HepG2 (cell line): ENCODE data around the gene ULK3. TPM values are rescaled to one million over a fixed set of nuclear protein-coding genes. Genes with fewer than 3 reads are reported as not detected.
A peak's percentile ranks its signal among the peaks of the same experiment; 100 is the strongest.

ENCODE experiments used
- DMTF1 ChIP-seq: sonication (generic); formaldehyde crosslinking; IDR thresholded peaks from 2 replicates; pipeline ENCODE4 v1.4.0; 2020; ENCODE audit warnings: mild to moderate bottlenecking, missing genetic modification reagents
- EEA1 ChIP-seq: sonication (generic); formaldehyde crosslinking; IDR thresholded peaks from 2 replicates; pipeline ENCODE4 v1.5.1; 2020; ENCODE audit warnings: mild to moderate bottlenecking, missing genetic modification reagents, borderline replicate concordance
- HINFP ChIP-seq: sonication (generic); formaldehyde crosslinking; IDR thresholded peaks from 2 replicates; pipeline ENCODE4 v1.4.0; 2020; ENCODE audit warnings: low read depth, mild to moderate bottlenecking, missing genetic modification reagents
- HOXA9 ChIP-seq: sonication (generic); formaldehyde crosslinking; IDR thresholded peaks from 2 replicates; pipeline ENCODE4 v1.8.1; 2022; ENCODE audit warnings: missing genetic modification reagents, mild to moderate bottlenecking, moderate library complexity, borderline replicate concordance
- MEF2D ChIP-seq: sonication (generic); formaldehyde crosslinking; IDR thresholded peaks from 2 replicates; pipeline ENCODE4 v1.5.1; 2020; ENCODE audit warnings: mild to moderate bottlenecking, missing genetic modification reagents
- NR1H2 ChIP-seq: sonication (generic); formaldehyde crosslinking; IDR thresholded peaks from 2 replicates; pipeline ENCODE4 v1.8.1; 2022; ENCODE audit warnings: low read depth, missing genetic modification reagents, borderline replicate concordance
- POLR2A ChIP-seq, 2 experiments: IDR thresholded peaks; 2 replicates each; pipeline ENCODE4 v1.6.1; 2011; ENCODE audit warnings: low read depth in 2 of 2, low read length in 2 of 2, mild to moderate bottlenecking in 1 of 2, moderate library complexity in 1 of 2; ENCODE audit not compliant: insufficient read depth in 1 of 2
- SIN3A ChIP-seq: IDR thresholded peaks from 2 replicates; pipeline ENCODE4 v1.6.1; 2011; ENCODE audit warnings: low read depth, mild to moderate bottlenecking, control low read depth, low read length, borderline replicate concordance
- SMC3 ChIP-seq: IDR thresholded peaks from 2 replicates; pipeline ENCODE4 v1.6.1; 2011; ENCODE audit warnings: low read length, improper control_type of control experiment
- SRSF4 ChIP-seq: fragments of 200-400 bp; formaldehyde crosslinking; IDR thresholded peaks from one replicate; pipeline ENCODE4 v1.6.1; 2018; ENCODE audit warnings: mild to moderate bottlenecking, low read depth, low read length, moderate library complexity; ENCODE audit not compliant: poor library complexity, severe bottlenecking
- STAT6 ChIP-seq: sonication (generic); formaldehyde crosslinking; IDR thresholded peaks from 2 replicates; pipeline ENCODE4 v1.4.0; 2020; ENCODE audit warnings: missing genetic modification reagents, mild to moderate bottlenecking, borderline replicate concordance
- TRIM22 ChIP-seq: fragments of 450-650 bp; IDR thresholded peaks from 2 replicates; pipeline ENCODE4 v1.6.1; 2017
- XBP1 ChIP-seq: sonication (generic); formaldehyde crosslinking; IDR thresholded peaks from 2 replicates; pipeline ENCODE4 v1.5.0; 2020; ENCODE audit warnings: missing genetic modification reagents
- ZBTB49 ChIP-seq: sonication (generic); formaldehyde crosslinking; IDR thresholded peaks from 2 replicates; pipeline ENCODE4 v1.4.0; 2020; ENCODE audit warnings: missing genetic modification reagents, borderline replicate concordance
- ZKSCAN5 ChIP-seq: sonication (generic); formaldehyde crosslinking; IDR thresholded peaks from 2 replicates; pipeline ENCODE4 v1.5.1; 2020; ENCODE audit warnings: mild to moderate bottlenecking, missing genetic modification reagents
- ZNF451 ChIP-seq: sonication (generic); formaldehyde crosslinking; IDR thresholded peaks from 2 replicates; pipeline ENCODE4 v1.5.0; 2020; ENCODE audit warnings: mild to moderate bottlenecking, missing genetic modification reagents
- ZNF547 ChIP-seq: sonication (generic); formaldehyde crosslinking; IDR thresholded peaks from 2 replicates; pipeline ENCODE4 v1.5.1; 2020; ENCODE audit warnings: mild to moderate bottlenecking, missing genetic modification reagents
- ZNF563 ChIP-seq: sonication (generic); formaldehyde crosslinking; IDR thresholded peaks from 2 replicates; pipeline ENCODE4 v1.8.0; 2022; ENCODE audit warnings: mild to moderate bottlenecking, moderate library complexity, missing genetic modification reagents
- ZNF567 ChIP-seq: sonication (generic); formaldehyde crosslinking; IDR thresholded peaks from 2 replicates; pipeline ENCODE4 v1.8.1; 2023; ENCODE audit warnings: mild to moderate bottlenecking, missing genetic modification reagents, borderline replicate concordance
- polyA plus RNA-seq, 8 experiments: library from polyadenylated mRNA; depleted of rRNA in 3 of 8; stranded (reverse) in 7 of 8; unstranded in 1 of 8; fragments of >200 nt; fragmentation: Illumina TruSeq in 4 of 8; extraction: Trizol in 4 of 8; gene quantifications; 2 replicates each; pipeline versions ENCODE4 v1.2.1 to v1.2.3, GENCODE V29; 2011 to 2016; ENCODE audit warnings: low read depth in 4 of 8, missing spikeins in 1 of 8, mixed read lengths in 1 of 8; ENCODE audit not compliant: insufficient read depth in 1 of 8
- total RNA-seq, 5 experiments: library from RNA; depleted of rRNA; stranded (reverse); fragments of >200 nt; fragmentation: Illumina TruSeq; extraction: Trizol; gene quantifications; 2 replicates each; pipeline ENCODE4 v1.2.3, GENCODE V29; 2016; ENCODE audit warnings: low read depth in 1 of 5

ULK3 gene
- total and polyA plus RNA-seq, 2 of the 13 experiments (the other 11 are each of a cell fraction or from before 2014, with no cell fraction given): 15.2 to 23.7 TPM

GRCh38 chr15:74817370-74817737 is 25.6 kb downstream of the ULK3 start (continued):
- TF ChIP-seq DMTF1 (CRISPR knock-in tag) (no peak), ZKSCAN5 (no peak), ZBTB49 (CRISPR knock-in tag) (no peak), SMC3 (0 out of 2 replicates have a peak, but pooled peaks have one; percentile 8), ZNF547 (CRISPR knock-in tag) (no peak), POLR2A (IDR thresholded peaks at IDR 0.05; ENCODE audit: insufficient read depth in 1 of 2, low read depth in 2 of 2, low read length in 2 of 2) (no peak), STAT6 (CRISPR knock-in tag) (no peak), HOXA9 (CRISPR knock-in tag) (no peak), ZNF451 (CRISPR knock-in tag) (0 out of 2 replicates have a peak, but pooled peaks have one; percentile 48), XBP1 (CRISPR knock-in tag) (no peak), ZNF567 (CRISPR knock-in tag) (no peak), MEF2D (CRISPR knock-in tag) (no peak), HINFP (CRISPR knock-in tag) (no peak), EEA1 (CRISPR knock-in tag) (no peak), NR1H2 (CRISPR knock-in tag) (no peak), ZNF563 (CRISPR knock-in tag) (no peak), SIN3A (no peak), TRIM22 (no peak), SRSF4 (no peak)
